Amniotic stem cell (primary cell): ENCODE results near the gene TKT.

Experiments
- DNase-seq: peaks from one replicate; lab custom pipeline; 2025; lab: John Stamatoyannopoulos, UW

TKT gene

GRCh38 chr3:53240989-53241972 lies 14.5 kb downstream of the TKT start:
- DNase-seq = no peak

- DNase-seq = no peak
Observed at GRCh38 chr3:53239800-53240199, 16.0 kb downstream of the TKT start.

GRCh38 chr3:53238886-53239285 lies 16.9 kb downstream of the TKT start:
- no peak for DNase-seq

GRCh38 chr3:53238051-53238850 lies 17.6 kb downstream of the TKT start:
- DNase-seq = peak; percentile 88

GRCh38 chr3:53236112-53236841 lies 19.5 kb downstream of the TKT start:
- DNase-seq = peak; percentile 39

GRCh38 chr3:53235545-53235944 lies 20.3 kb downstream of the TKT start:
- no peak for DNase-seq

- no peak for DNase-seq
Observed at GRCh38 chr3:53234841-53235232, 21.0 kb downstream of the TKT start.

- DNase-seq = no peak
Observed at GRCh38 chr3:53234130-53234840, 21.5 kb downstream of the TKT start.

GRCh38 chr3:53232641-53233377 lies 23.0 kb downstream of the TKT start:
- DNase-seq = no peak

- DNase-seq = no peak
Observed at GRCh38 chr3:53231532-53232511, 24.0 kb downstream of the TKT start.

GRCh38 chr3:53230789-53231188 lies 25.0 kb downstream of the TKT start:
- no peak for DNase-seq

- no peak for DNase-seq
Observed at GRCh38 chr3:53230041-53230621, 25.7 kb downstream of the TKT start.

GRCh38 chr3:53229606-53230005 lies 26.2 kb downstream of the TKT start:
- no peak for DNase-seq

- no peak for DNase-seq
Observed at GRCh38 chr3:53229171-53229570, 26.7 kb downstream of the TKT start.

- no peak for DNase-seq
Observed at GRCh38 chr3:53227993-53228885, 27.6 kb downstream of the TKT start.

GRCh38 chr3:53226841-53227407 lies 28.9 kb downstream of the TKT start:
- DNase-seq = no peak

GRCh38 chr3:53226142-53226840 lies 29.5 kb downstream of the TKT start:
- DNase-seq = no peak
